Liver (tissue), 3 donors: Measurements from ENCODE around the gene LRRC71.

Experiments used
- FOXA1 ChIP-seq: IDR thresholded peaks from 2 replicates; pipeline ENCODE4 v1.6.1; 2016; ENCODE audit warnings: antibody characterized with exemption
- GABPA ChIP-seq, 2 donors: IDR thresholded peaks in 1 of 2; conservative IDR thresholded peaks in 1 of 2; 2 replicates each; pipeline ENCODE4 v1.6.1; 2016; ENCODE audit warnings: antibody characterized with exemption in 2 of 2, mild to moderate bottlenecking in 1 of 2, moderate library complexity in 1 of 2
- JUND ChIP-seq, 2 donors: IDR thresholded peaks; 2 replicates each; pipeline ENCODE4 v1.6.1; 2016; ENCODE audit warnings: antibody characterized with exemption in 2 of 2
- NR2F2 ChIP-seq: IDR thresholded peaks from 2 replicates; pipeline ENCODE4 v1.6.1; 2016; ENCODE audit warnings: antibody characterized with exemption
- RAD21 ChIP-seq, 2 donors: IDR thresholded peaks; 2 replicates each; pipeline ENCODE4 v1.6.1; 2016; ENCODE audit warnings: antibody characterized with exemption in 2 of 2, mild to moderate bottlenecking in 2 of 2
- SP1 ChIP-seq: IDR thresholded peaks from 2 replicates; pipeline ENCODE4 v1.6.1; 2018; ENCODE audit warnings: antibody characterized with exemption, mild to moderate bottlenecking
- YY1 ChIP-seq: IDR thresholded peaks from 2 replicates; pipeline ENCODE4 v1.6.1; 2016; ENCODE audit warnings: antibody characterized with exemption, mild to moderate bottlenecking
- ZBTB33 ChIP-seq: IDR thresholded peaks from 2 replicates; pipeline ENCODE4 v1.6.1; 2016; ENCODE audit warnings: antibody characterized with exemption
- TF ChIP-seq, protein P1 (sequence below): IDR thresholded peaks from 2 replicates; pipeline ENCODE4 v1.6.1; 2016; ENCODE audit warnings: antibody characterized with exemption, mild to moderate bottlenecking
- TF ChIP-seq, protein P2 (sequence below): fragments of 150-350 bp; IDR thresholded peaks from 2 replicates; pipeline ENCODE4 v1.5.1; 2017; ENCODE audit warnings: improper control_type of control experiment, low read depth, low read length; ENCODE audit not compliant: missing input control
- TF ChIP-seq, protein P3 (sequence below): IDR thresholded peaks from 2 replicates; pipeline ENCODE4 v1.6.1; 2016; ENCODE audit warnings: antibody characterized with exemption
- donor health status: healthy.
- donor health status: healthy.

DNA sequence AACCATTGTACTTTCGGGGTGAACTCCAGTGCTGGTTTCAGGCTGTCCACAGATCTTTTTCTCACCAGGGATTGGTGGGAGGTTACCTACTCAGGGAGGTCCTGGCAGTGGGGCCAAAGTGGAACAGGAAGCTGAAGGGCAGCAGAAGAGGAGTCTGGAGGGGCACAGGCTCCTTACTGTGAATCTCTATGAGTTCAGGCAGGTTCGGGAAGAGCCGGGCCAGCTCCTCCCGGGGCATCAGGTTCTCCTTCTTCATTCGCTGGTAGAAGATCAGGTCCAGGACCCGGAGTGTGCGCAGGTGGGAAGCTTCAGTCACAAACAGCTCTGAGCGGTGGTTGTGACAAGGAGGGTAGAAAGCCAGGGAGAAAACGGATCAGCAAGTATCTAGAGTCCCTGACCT lies 26.7 kb downstream of the LRRC71 start:
- TF ChIP-seq, protein P1, sequence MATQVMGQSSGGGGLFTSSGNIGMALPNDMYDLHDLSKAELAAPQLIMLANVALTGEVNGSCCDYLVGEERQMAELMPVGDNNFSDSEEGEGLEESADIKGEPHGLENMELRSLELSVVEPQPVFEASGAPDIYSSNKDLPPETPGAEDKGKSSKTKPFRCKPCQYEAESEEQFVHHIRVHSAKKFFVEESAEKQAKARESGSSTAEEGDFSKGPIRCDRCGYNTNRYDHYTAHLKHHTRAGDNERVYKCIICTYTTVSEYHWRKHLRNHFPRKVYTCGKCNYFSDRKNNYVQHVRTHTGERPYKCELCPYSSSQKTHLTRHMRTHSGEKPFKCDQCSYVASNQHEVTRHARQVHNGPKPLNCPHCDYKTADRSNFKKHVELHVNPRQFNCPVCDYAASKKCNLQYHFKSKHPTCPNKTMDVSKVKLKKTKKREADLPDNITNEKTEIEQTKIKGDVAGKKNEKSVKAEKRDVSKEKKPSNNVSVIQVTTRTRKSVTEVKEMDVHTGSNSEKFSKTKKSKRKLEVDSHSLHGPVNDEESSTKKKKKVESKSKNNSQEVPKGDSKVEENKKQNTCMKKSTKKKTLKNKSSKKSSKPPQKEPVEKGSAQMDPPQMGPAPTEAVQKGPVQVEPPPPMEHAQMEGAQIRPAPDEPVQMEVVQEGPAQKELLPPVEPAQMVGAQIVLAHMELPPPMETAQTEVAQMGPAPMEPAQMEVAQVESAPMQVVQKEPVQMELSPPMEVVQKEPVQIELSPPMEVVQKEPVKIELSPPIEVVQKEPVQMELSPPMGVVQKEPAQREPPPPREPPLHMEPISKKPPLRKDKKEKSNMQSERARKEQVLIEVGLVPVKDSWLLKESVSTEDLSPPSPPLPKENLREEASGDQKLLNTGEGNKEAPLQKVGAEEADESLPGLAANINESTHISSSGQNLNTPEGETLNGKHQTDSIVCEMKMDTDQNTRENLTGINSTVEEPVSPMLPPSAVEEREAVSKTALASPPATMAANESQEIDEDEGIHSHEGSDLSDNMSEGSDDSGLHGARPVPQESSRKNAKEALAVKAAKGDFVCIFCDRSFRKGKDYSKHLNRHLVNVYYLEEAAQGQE, result no peak
- TF ChIP-seq, protein P2, sequence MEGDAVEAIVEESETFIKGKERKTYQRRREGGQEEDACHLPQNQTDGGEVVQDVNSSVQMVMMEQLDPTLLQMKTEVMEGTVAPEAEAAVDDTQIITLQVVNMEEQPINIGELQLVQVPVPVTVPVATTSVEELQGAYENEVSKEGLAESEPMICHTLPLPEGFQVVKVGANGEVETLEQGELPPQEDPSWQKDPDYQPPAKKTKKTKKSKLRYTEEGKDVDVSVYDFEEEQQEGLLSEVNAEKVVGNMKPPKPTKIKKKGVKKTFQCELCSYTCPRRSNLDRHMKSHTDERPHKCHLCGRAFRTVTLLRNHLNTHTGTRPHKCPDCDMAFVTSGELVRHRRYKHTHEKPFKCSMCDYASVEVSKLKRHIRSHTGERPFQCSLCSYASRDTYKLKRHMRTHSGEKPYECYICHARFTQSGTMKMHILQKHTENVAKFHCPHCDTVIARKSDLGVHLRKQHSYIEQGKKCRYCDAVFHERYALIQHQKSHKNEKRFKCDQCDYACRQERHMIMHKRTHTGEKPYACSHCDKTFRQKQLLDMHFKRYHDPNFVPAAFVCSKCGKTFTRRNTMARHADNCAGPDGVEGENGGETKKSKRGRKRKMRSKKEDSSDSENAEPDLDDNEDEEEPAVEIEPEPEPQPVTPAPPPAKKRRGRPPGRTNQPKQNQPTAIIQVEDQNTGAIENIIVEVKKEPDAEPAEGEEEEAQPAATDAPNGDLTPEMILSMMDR, result no peak
- TF ChIP-seq FOXA1 (no peak), GABPA (IDR thresholded peaks at IDR 0.05 in 1 of 2, conservative IDR thresholded peaks at IDR 0.05 in 1 of 2) (no peak), ZBTB33 (no peak), JUND (IDR thresholded peaks at IDR 0.05) (no peak), YY1 (no peak), RAD21 (IDR thresholded peaks at IDR 0.05) (no peak), NR2F2 (no peak), SP1 (no peak)
- TF ChIP-seq, protein P3, sequence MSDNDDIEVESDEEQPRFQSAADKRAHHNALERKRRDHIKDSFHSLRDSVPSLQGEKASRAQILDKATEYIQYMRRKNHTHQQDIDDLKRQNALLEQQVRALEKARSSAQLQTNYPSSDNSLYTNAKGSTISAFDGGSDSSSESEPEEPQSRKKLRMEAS, result no peak
